GM19324 (cell line): ENCODE measurements around the gene CD79B.

ENCODE experiments used
- ATAC-seq: cut with Tn5 transposase; IDR thresholded peaks from one replicate; pipeline ENCODE4 v1.9.1; 2021; ENCODE audit warnings: mild to moderate bottlenecking, moderate library complexity; ENCODE audit not compliant: unreplicated experiment, low FRiP score

The CD79B gene

GRCh38 chr17:63954402-63955063 is 22.4 kb upstream of the CD79B start:
- ATAC-seq, result no peak

GRCh38 chr17:63950940-63951907 is 19.1 kb upstream of the CD79B start:
- ATAC-seq, result no peak

- no peak for ATAC-seq
These were observed 17.6 kb upstream of the CD79B start for GRCh38 chr17:63949576-63950250.

GRCh38 chr17:63948521-63948920 is 16.4 kb upstream of the CD79B start:
- ATAC-seq, result no peak

GRCh38 chr17:63947711-63948330 is 15.7 kb upstream of the CD79B start:
- no peak for ATAC-seq

- no peak for ATAC-seq
These were observed 14.6 kb upstream of the CD79B start for GRCh38 chr17:63946440-63947363.

GRCh38 chr17:63945784-63946439 is 13.8 kb upstream of the CD79B start:
- ATAC-seq, result no peak

GRCh38 chr17:63944736-63945499 is 12.8 kb upstream of the CD79B start:
- ATAC-seq, result no peak

GRCh38 chr17:63943745-63944144 is 11.6 kb upstream of the CD79B start:
- no peak for ATAC-seq

GRCh38 chr17:63942309-63942985 is 10.3 kb upstream of the CD79B start:
- ATAC-seq, result no peak

GRCh38 chr17:63941751-63942150 is 9.6 kb upstream of the CD79B start:
- no peak for ATAC-seq

GRCh38 chr17:63941162-63941561 is 9.0 kb upstream of the CD79B start:
- ATAC-seq, result no peak

GRCh38 chr17:63940584-63940983 is 8.5 kb upstream of the CD79B start:
- ATAC-seq, result no peak

GRCh38 chr17:63939884-63940283 is 7.8 kb upstream of the CD79B start:
- no peak for ATAC-seq

GRCh38 chr17:63939401-63939800 is 7.3 kb upstream of the CD79B start:
- ATAC-seq, result no peak

- ATAC-seq, result no peak
These were observed 5.8 kb upstream of the CD79B start for GRCh38 chr17:63937920-63938319.

- no peak for ATAC-seq
These were observed 5.2 kb upstream of the CD79B start for GRCh38 chr17:63937319-63937718.
